ENCODE results near the gene DONSON. TPM values are rescaled to one million over a fixed set of nuclear protein-coding genes. Genes with fewer than 3 reads are reported as not detected.
"Not testable (repeated sequence)": the region's sequence is repeated elsewhere in the genome, so short reads cannot be mapped to it uniquely, and the experiment has no call there.

The DONSON gene
- total RNA-seq, 4 donors from 2014 or later: 6.1 to 13.2 (median 11.9) TPM

GRCh38 chr21:33587792-33588484 lies 546 bp downstream of the DONSON start:
- H3K27me3 ChIP-seq: no peaks in the 10 kb centered on the region
- TF ChIP-seq POLR2A (IDR thresholded peaks at IDR 0.05): no peak
- TF ChIP-seq, protein P1, sequence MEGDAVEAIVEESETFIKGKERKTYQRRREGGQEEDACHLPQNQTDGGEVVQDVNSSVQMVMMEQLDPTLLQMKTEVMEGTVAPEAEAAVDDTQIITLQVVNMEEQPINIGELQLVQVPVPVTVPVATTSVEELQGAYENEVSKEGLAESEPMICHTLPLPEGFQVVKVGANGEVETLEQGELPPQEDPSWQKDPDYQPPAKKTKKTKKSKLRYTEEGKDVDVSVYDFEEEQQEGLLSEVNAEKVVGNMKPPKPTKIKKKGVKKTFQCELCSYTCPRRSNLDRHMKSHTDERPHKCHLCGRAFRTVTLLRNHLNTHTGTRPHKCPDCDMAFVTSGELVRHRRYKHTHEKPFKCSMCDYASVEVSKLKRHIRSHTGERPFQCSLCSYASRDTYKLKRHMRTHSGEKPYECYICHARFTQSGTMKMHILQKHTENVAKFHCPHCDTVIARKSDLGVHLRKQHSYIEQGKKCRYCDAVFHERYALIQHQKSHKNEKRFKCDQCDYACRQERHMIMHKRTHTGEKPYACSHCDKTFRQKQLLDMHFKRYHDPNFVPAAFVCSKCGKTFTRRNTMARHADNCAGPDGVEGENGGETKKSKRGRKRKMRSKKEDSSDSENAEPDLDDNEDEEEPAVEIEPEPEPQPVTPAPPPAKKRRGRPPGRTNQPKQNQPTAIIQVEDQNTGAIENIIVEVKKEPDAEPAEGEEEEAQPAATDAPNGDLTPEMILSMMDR (IDR thresholded peaks at IDR 0.05): no peak
- no peak for DNase-seq
- H3K4me3 ChIP-seq: peak overlapping the region; percentile 67 to 88 (median 84)
- H3K4me1 ChIP-seq: peaks cover 0 to 20% (median 0%) of the 10 kb centered on the region in 3 donors
- H3K36me3 ChIP-seq: peaks cover 0 to 6% (median 0%) of the 10 kb centered on the region in 3 donors
- 0 to 3% methylated on average over 14 to 17 of the region's 57 CpGs for WGBS, 2 donors
- intact Hi-C loops (cut with DNase I): no loop called here
- H3K27ac ChIP-seq: peak overlapping the region; percentile 90 to 95 (median 92)
- no peaks in the 10 kb centered on the region for H3K9me3 ChIP-seq

GRCh38 chr21:33586927-33587326 lies 1.6 kb downstream of the DONSON start:
- DNase-seq: no peak
- 67 to 77% methylated on average over 6 of the region's 6 CpGs for WGBS, 2 donors
- H3K4me3 ChIP-seq: no peak overlapping the region

DNA sequence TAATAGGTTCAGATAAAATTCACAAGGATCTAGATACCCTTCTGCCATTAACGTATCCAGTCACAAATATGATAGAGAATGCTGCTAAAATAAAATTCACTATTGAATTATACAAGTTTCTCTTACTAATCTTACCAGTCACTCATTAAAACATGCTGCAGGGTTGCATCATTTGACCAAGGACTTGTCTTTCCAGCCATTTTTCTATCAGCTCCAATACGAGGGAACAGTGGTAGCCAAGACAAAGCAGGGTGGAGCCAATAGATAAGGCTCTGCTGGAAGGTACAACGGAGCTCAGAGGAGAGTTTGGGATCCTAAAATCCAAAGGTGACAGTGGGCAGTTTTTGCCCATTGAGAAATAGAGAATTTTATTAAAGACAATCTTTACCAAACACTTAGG lies 4.0 kb downstream of the DONSON start:
- Histone ChIP-seq H3K27ac (no peak overlapping the region), H3K36me3 (peaks cover 0 to 6% (median 0%) of the 10 kb centered on the region in 3 donors), H3K4me1 (peaks cover 0 to 21% (median 0%) of the 10 kb centered on the region in 3 donors), H3K4me3 (no peak overlapping the region), H3K9me3 (no peaks in the 10 kb centered on the region), H3K27me3 (no peaks in the 10 kb centered on the region)
- 74 to 81% methylated on average over 3 of the region's 3 CpGs for WGBS, 2 donors
- TF ChIP-seq, protein P1 (IDR thresholded peaks at IDR 0.05): no peak
- TF ChIP-seq POLR2A (IDR thresholded peaks at IDR 0.05): no peak
- intact Hi-C loops (cut with DNase I): no loop called here
- no peak for DNase-seq

More at GRCh38 chr21:33586927-33587326, 1.6 kb downstream of the DONSON start:
- peaks cover 0 to 6% (median 0%) of the 10 kb centered on the region in 3 donors for H3K36me3 ChIP-seq
- no peak for TF ChIP-seq POLR2A (IDR thresholded peaks at IDR 0.05)
- TF ChIP-seq, protein P1 (IDR thresholded peaks at IDR 0.05): no peak
- peaks cover 0 to 20% (median 0%) of the 10 kb centered on the region in 3 donors for H3K4me1 ChIP-seq
- no peaks in the 10 kb centered on the region for H3K27me3 ChIP-seq
- no peaks in the 10 kb centered on the region for H3K9me3 ChIP-seq
- intact Hi-C loops (cut with DNase I): no loop called here
- H3K27ac ChIP-seq: no peak overlapping the region

DNA sequence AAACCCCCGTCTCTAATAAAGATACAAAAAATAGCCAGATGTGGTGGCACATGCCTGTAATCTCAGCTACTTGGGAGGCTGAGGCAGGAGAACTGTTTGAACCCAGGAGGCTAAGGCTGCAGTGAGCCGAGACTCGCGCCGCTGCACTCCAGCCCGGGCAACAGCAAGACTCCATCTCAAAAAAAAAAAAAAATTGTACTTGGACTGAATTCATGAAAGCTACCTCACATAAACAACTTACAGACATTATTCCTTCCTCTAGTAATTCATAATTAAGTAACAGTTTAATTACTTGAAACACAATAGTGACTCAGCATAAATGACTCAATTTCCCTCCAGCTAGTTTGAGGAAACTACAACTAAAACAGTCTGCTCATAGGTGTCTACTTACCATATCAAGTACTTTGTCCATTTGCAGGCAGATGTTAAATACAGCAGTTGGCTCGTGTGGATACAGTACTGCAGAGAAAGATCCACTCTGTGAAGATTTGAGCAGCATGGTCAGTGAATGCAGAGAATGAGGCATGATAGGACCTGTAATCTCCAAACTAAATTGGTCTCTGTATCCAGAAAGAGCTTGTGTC lies 9.4 kb downstream of the DONSON start:
- intact Hi-C loops (cut with DNase I): no loop called here
- Histone ChIP-seq H3K9me3 (no peaks in the 10 kb centered on the region), H3K27me3 (no peaks in the 10 kb centered on the region), H3K4me1 (peaks cover 0 to 5% (median 5%) of the 10 kb centered on the region in 3 donors), H3K4me3 (no peak overlapping the region), H3K27ac (no peak overlapping the region), H3K36me3 (peaks cover 7 to 53% (median 9%) of the 10 kb centered on the region in 3 donors)
- WGBS, 2 donors: 75 to 83% methylated on average over 7 of the region's 7 CpGs
- TF ChIP-seq, protein P1 (IDR thresholded peaks at IDR 0.05): no peak
- no peak for TF ChIP-seq POLR2A (IDR thresholded peaks at IDR 0.05)
- no peak for DNase-seq

DNA sequence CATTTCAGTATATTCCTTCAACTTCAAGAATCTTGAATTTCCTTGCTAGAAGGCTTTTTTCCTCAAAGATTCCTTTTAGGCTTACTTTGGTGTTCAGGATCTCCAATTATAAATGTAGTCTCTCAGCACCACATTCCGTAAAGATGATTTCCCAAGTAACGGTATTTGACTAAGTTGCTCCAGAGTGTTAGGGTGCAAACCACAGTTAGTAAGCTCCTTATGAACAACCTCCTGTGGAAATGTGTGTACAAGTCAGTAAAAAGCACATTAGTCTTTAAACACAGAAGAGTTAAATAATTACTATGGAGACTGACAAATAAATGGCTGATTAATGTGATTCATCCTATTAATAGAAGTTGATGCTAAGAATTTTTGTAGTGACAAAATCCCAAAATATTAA lies 10.3 kb downstream of the DONSON start:
- H3K4me1 ChIP-seq: peaks cover 0 to 5% (median 5%) of the 10 kb centered on the region in 3 donors
- H3K4me3 ChIP-seq: no peak overlapping the region
- H3K27me3 ChIP-seq: no peaks in the 10 kb centered on the region
- intact Hi-C loops (cut with DNase I): no loop called here
- no peak for TF ChIP-seq POLR2A (IDR thresholded peaks at IDR 0.05)
- TF ChIP-seq, protein P1 (IDR thresholded peaks at IDR 0.05): no peak
- no peak for DNase-seq
- 78 to 85% methylated on average over 2 of the region's 2 CpGs for WGBS, 2 donors
- no peaks in the 10 kb centered on the region for H3K9me3 ChIP-seq
- no peak overlapping the region for H3K27ac ChIP-seq
- peaks cover 7 to 61% (median 17%) of the 10 kb centered on the region in 3 donors for H3K36me3 ChIP-seq

- H3K9me3 ChIP-seq; intact Hi-C loops (cut with DNase I); H3K27me3 ChIP-seq; H3K27ac ChIP-seq; H3K4me3 ChIP-seq; DNase-seq: not testable (repeated sequence)
- WGBS, 2 donors: 24 to 32% methylated on average over 2 of the region's 2 CpGs
- peaks cover 7 to 70% (median 21%) of the 10 kb centered on the region in 3 donors for H3K36me3 ChIP-seq
- peaks cover 0 to 14% (median 5%) of the 10 kb centered on the region in 3 donors for H3K4me1 ChIP-seq
Observed at GRCh38 chr21:33576741-33577141, 11.7 kb downstream of the DONSON start.

Measured in esophagus squamous epithelium (tissue), 5 donors.